WTC11 (cell line): ENCODE data around the gene CAMTA1. TPM values are rescaled to one million over a fixed set of nuclear protein-coding genes. Genes with fewer than 3 reads are reported as not detected.

ENCODE experiments used
- ATAC-seq: fragments of 200-7000 bp; cut with Tn5 transposase; 2 replicates; pipeline ENCODE4 v1.10.0; 2021; ENCODE audit warnings: mild to moderate bottlenecking, moderate library complexity
- CTCF ChIA-PET: fragments of 300-600 bp; sonication (Branson Sonifier 250); formaldehyde crosslinking; loops from one replicate; lab custom pipeline; 2021; ENCODE audit warnings: antibody characterized with exemption; lab: Charles Lee
- POLR2A ChIA-PET: fragments of 350-600 bp; sonication (Branson Sonifier 250); formaldehyde crosslinking; loops from one replicate; lab custom pipeline; 2021; ENCODE audit warnings: antibody characterized with exemption; lab: Charles Lee
- DNase-seq: peaks from one replicate; pipeline ENCODE4 v3.0.0; 2021; ENCODE audit warnings: low spot score
- H3K27ac Mint-ChIP-seq: 2 replicates; pipeline ENCODE4 v1.8.0; 2021; ENCODE audit warnings: mixed read lengths
- H3K27me3 Mint-ChIP-seq: 2 replicates; pipeline ENCODE4 v1.8.0; 2021; ENCODE audit warnings: low read depth, mild to moderate bottlenecking, moderate library complexity, mixed read lengths
- H3K36me3 Mint-ChIP-seq: 2 replicates; pipeline ENCODE4 v1.8.0; 2021; ENCODE audit warnings: mixed read lengths
- H3K4me1 Mint-ChIP-seq: 2 replicates; pipeline ENCODE4 v1.8.0; 2022; ENCODE audit warnings: mixed read lengths
- H3K4me3 Mint-ChIP-seq: 2 replicates; pipeline ENCODE4 v1.8.0; 2021; ENCODE audit warnings: mild to moderate bottlenecking, moderate library complexity, mixed read lengths
- H3K9me3 Mint-ChIP-seq: 2 replicates; pipeline ENCODE4 v1.8.0; 2021; ENCODE audit warnings: mixed read lengths
- AFF4 ChIP-seq: sonication (generic); formaldehyde crosslinking; IDR thresholded peaks from 2 replicates; pipeline ENCODE4 v1.8.1; 2023; ENCODE audit warnings: mild to moderate bottlenecking, missing genetic modification reagents, borderline replicate concordance
- E2F1 ChIP-seq: sonication (generic); formaldehyde crosslinking; IDR thresholded peaks from 2 replicates; pipeline ENCODE4 v1.8.0; 2022; ENCODE audit warnings: mild to moderate bottlenecking, missing genetic modification reagents
- ESRRA ChIP-seq: sonication (generic); formaldehyde crosslinking; IDR thresholded peaks from 2 replicates; pipeline ENCODE4 v1.8.1; 2022; ENCODE audit warnings: mild to moderate bottlenecking, missing genetic modification reagents, borderline replicate concordance
- FOXP4 ChIP-seq: sonication (generic); formaldehyde crosslinking; IDR thresholded peaks from 2 replicates; pipeline ENCODE4 v1.8.0; 2022; ENCODE audit warnings: mild to moderate bottlenecking, missing genetic modification reagents
- GRHL2 ChIP-seq: fragments of 250-450 bp; sonication (Bioruptor Pico); IDR thresholded peaks from 2 replicates; pipeline ENCODE4 v1.8.0; 2022; ENCODE audit warnings: mild to moderate bottlenecking, moderate library complexity; ENCODE audit not compliant: insufficient replicate concordance, severe bottlenecking
- OVOL2 ChIP-seq: fragments of 250-450 bp; sonication (Bioruptor Pico); IDR thresholded peaks from 2 replicates; pipeline ENCODE4 v1.9.0; 2021; ENCODE audit warnings: mild to moderate bottlenecking, borderline replicate concordance
- SMAD3 ChIP-seq: sonication (generic); formaldehyde crosslinking; IDR thresholded peaks from 2 replicates; pipeline ENCODE4 v1.8.0; 2022; ENCODE audit warnings: missing genetic modification reagents, mild to moderate bottlenecking, borderline replicate concordance
- ZBTB43 ChIP-seq: sonication (generic); formaldehyde crosslinking; IDR thresholded peaks from 2 replicates; pipeline ENCODE4 v1.8.1; 2023; ENCODE audit warnings: mild to moderate bottlenecking, missing genetic modification reagents
- ZNF396 ChIP-seq: fragments of 250-450 bp; sonication (Bioruptor Pico); IDR thresholded peaks from 2 replicates; pipeline ENCODE4 v1.8.0; 2021; ENCODE audit warnings: mild to moderate bottlenecking, moderate library complexity, borderline replicate concordance
- ZNF425 ChIP-seq: fragments of 250-450 bp; sonication (Bioruptor Pico); conservative IDR thresholded peaks from 2 replicates; pipeline ENCODE4 v1.9.0; 2021; ENCODE audit warnings: mild to moderate bottlenecking
- ZNF512 ChIP-seq: sonication (generic); formaldehyde crosslinking; IDR thresholded peaks from 2 replicates; pipeline ENCODE4 v1.8.1; 2022; ENCODE audit warnings: missing genetic modification reagents, borderline replicate concordance
- total RNA-seq: library from RNA; stranded (reverse); gene quantifications from 3 replicates; pipeline ENCODE4 v1.2.3, GENCODE V29; 2021

The CAMTA1 gene
- total RNA-seq, 1 experiment from 2014 or later: 86.4 TPM

- TF ChIP-seq GRHL2 (no peak), ZNF512 (CRISPR knock-in tag) (no peak), ZBTB43 (CRISPR knock-in tag) (no peak)
Observed at GRCh38 chr1:6888268-6888667, 103.0 kb downstream of the CAMTA1 start (continued).

DNA sequence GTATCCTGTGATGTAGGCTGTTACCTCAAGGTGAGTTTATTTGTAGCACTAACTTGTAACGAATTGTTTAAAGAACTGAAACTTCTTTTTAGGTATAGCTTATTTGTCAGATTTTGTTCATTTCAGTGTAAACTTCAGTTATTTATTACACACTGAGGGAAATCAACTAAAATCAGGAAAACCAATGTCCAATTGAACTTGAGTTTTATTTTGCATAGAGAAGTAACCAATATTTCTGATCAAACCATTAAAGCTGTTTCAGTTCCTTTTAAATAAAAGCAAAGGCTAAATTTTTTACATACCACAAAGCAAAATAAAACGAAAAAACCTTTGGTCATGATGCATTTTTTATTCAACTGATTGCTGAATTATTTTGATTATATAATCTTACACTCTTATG lies 103.6 kb downstream of the CAMTA1 start:
- no peaks in the 10 kb centered on the region for H3K36me3 Mint-ChIP-seq
- H3K4me1 Mint-ChIP-seq: peaks cover 4% of the 10 kb centered on the region
- DNase-seq: no peak
- no peak overlapping the region for H3K27ac Mint-ChIP-seq
- TF ChIP-seq ZNF396 (CRISPR knock-in tag): no peak
- TF ChIP-seq E2F1 (CRISPR knock-in tag): no peak
- no peak for TF ChIP-seq OVOL2
- TF ChIP-seq FOXP4 (CRISPR knock-in tag): no peak
- no peak for TF ChIP-seq ESRRA (CRISPR knock-in tag)
- TF ChIP-seq AFF4 (CRISPR knock-in tag): no peak
- no peak for TF ChIP-seq ZNF425 (CRISPR knock-in tag)
- TF ChIP-seq SMAD3 (CRISPR knock-in tag): no peak
- ATAC-seq: no peak
- ChIA-PET CTCF (interaction anchor here (1.1 to 1.7 kb wide), 2 partner anchors 94 to 181 kb away, joined by 4 to 5 read pairs; no protein-coding TSS in a partner anchor), POLR2A (no interaction called here)
- H3K9me3 Mint-ChIP-seq: no peaks in the 10 kb centered on the region
- H3K27me3 Mint-ChIP-seq: no peaks in the 10 kb centered on the region
- no peak overlapping the region for H3K4me3 Mint-ChIP-seq
